Mammary epithelial cell (primary cell): ENCODE data around the gene TCF25.

ENCODE experiments used
- EZH2 ChIP-seq: IDR thresholded peaks from 2 replicates; pipeline ENCODE4 v1.6.1; 2012; ENCODE audit warnings: low read length, inconsistent platforms, borderline replicate concordance
- TF ChIP-seq, protein P1 (sequence below), 2 donors: IDR thresholded peaks in 1 of 2; conservative IDR thresholded peaks in 1 of 2; 2 replicates each; pipeline ENCODE4 v1.5.1; 2011 to 2012; ENCODE audit warnings: inconsistent platforms in 2 of 2, low read length in 2 of 2, mild to moderate bottlenecking in 2 of 2, control low read depth in 1 of 2, low read depth in 1 of 2; ENCODE audit not compliant: insufficient read depth in 1 of 2; ENCODE audit errors: extremely low read depth in 1 of 2

- no peak for TF ChIP-seq EZH2
- TF ChIP-seq, protein P1, sequence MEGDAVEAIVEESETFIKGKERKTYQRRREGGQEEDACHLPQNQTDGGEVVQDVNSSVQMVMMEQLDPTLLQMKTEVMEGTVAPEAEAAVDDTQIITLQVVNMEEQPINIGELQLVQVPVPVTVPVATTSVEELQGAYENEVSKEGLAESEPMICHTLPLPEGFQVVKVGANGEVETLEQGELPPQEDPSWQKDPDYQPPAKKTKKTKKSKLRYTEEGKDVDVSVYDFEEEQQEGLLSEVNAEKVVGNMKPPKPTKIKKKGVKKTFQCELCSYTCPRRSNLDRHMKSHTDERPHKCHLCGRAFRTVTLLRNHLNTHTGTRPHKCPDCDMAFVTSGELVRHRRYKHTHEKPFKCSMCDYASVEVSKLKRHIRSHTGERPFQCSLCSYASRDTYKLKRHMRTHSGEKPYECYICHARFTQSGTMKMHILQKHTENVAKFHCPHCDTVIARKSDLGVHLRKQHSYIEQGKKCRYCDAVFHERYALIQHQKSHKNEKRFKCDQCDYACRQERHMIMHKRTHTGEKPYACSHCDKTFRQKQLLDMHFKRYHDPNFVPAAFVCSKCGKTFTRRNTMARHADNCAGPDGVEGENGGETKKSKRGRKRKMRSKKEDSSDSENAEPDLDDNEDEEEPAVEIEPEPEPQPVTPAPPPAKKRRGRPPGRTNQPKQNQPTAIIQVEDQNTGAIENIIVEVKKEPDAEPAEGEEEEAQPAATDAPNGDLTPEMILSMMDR (conservative IDR thresholded peaks at IDR 0.05 in 1 of 2, IDR thresholded peaks at IDR 0.05 in 1 of 2; ENCODE audit: extremely low read depth in 1 of 2, insufficient read depth in 1 of 2, low read depth in 1 of 2, low read length in 2 of 2): no peak
These were observed 49.1 kb downstream of the TCF25 start for GRCh38 chr16:89922477-89922883.
